Stimulated activated CD8-positive, alpha-beta memory T cell treated with anti-CD3 and anti-CD28 coated beads, Interleukin-7, amount 100 ng/mL, for 1 hour (primary cell): ENCODE data around the gene SMIM34.
"Not testable (repeated sequence)": the region's sequence is repeated elsewhere in the genome, so short reads cannot be mapped to it uniquely, and the experiment has no call there.

Experiments used
- DNase-seq, 2 donors: peaks; one replicate each; pipeline ENCODE4 v3.0.0-alpha.2; 2020; ENCODE audit warnings: low read depth in 2 of 2

SMIM34 gene, protein sequence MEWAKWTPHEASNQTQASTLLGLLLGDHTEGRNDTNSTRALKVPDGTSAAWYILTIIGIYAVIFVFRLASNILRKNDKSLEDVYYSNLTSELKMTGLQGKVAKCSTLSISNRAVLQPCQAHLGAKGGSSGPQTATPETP

DNA sequence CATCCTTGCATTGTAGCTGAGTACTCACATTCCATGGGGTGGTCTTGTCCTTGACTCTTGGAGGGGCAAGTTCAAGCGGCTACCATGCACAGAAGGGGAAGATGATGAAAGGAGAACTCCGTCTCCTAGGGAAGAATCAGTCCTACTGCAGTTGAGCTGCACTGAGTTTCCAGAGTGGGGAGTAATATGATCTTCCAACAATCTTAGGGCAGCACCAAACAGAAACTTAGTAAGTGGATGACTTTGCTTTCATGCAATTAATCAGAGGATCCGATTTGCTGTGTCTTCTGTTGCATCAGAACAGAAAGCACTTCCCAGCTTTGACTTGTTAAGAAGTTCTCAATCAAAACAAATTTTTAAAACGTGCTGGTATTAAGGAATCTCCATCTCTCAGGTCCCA lies at the start of gene SMIM34:
Gene SMIM34 (minus strand): TSS at position 147 of the 400 bp plus-strand sequence. CDS start 112 bp downstream, at position 35.
- not testable (repeated sequence) for DNase-seq

DNA sequence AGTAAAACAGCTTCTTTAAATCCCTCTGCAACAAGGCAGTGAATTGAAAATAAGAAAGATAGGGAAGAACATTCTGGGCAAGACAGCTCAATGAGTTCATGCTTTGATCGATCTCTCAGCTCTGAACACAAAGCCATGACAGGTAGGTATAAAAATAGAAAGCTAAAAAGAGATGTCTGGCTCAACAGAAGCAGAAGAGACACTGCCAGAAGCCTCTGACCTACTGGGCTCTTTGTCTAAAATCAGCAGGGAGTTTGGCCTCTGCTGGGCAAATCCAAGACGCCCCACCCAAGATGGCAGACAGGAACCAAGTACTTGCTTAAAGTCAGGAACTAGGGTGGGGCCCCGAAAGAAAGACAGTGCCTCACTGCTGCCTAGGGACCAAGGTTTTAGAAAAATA lies 43.6 kb upstream of the SMIM34 start:
- DNase-seq, result not testable (repeated sequence)

DNA sequence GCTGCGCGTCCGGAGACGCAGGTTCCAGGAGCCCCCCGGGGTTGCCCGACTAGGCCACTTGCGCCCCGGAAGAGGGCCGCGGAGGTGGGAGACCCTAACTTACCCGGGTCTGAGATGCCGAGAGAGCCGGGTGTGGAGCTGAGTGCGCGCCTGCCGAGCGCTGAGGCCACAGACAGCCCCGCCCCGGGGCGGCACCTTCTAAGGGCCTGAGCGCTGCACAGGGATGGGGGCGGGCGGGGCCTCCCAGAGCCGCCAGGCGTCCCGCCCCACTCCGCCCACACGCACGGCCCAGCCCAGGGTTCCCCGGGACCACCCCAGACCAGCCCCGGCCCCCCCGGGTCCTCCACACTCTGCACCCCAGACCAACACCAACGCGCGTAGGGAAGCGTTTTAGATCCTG lies 35.7 kb upstream of the SMIM34 start:
- not testable (repeated sequence) for DNase-seq

DNA sequence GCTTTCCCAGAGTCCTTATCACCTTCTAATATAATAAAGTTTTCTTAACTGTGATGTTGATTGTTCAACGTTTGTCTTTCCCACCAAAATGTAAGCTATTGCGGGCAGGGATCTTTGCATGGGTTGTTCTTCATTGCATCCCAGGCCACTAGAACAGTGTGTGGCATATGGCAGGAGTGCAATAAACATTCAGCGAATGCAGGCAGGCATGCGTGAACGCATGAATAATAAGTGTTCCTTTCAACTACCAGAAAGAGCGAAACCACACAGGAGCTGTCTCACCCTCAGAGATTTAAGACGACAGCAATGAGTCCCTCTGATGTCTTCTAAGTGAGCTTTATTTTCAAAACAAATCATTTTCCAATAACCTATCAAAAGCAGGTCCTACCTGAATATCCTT lies 34.5 kb upstream of the SMIM34 start:
- DNase-seq, result not testable (repeated sequence)

DNA sequence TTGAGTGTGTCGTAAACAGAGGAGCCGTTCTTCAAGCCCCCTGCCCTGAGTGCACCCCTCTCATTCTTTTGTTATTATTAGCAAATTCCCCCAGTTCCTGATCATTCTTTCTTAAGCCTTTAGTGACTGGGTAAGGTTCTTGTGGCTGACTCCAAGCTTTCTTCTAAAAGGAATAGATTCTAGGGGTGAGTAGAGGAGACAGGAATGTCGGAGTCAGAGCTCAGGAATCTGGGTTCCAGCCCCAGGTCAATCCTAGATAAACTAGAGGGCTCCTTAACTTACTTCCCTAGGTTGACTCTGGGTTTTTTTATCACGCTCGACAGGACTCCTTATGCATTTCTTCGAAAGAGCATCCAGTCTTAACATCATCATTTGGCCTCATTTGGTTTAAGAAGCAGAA lies 32.4 kb upstream of the SMIM34 start:
- DNase-seq, result not testable (repeated sequence)

DNA sequence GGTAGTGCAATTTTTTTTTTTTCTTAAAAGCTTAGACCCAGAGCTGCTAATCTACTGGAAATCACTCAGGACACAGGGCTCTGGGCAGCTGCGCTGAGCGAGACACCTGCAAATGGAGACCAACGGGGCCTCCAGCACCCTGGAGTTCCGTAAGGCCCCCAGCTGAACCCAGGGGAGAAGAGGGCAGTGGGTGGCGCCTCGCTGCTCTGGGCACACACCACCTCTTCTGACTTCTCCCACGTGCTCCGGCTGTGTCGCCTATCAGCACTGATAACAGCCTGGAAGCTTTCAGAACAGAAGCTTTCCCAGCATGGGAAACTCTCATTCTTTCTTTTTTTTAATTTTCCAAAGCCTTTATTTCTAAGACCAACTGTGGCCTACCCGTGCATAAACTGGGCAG lies 31.9 kb upstream of the SMIM34 start:
- not testable (repeated sequence) for DNase-seq

DNA sequence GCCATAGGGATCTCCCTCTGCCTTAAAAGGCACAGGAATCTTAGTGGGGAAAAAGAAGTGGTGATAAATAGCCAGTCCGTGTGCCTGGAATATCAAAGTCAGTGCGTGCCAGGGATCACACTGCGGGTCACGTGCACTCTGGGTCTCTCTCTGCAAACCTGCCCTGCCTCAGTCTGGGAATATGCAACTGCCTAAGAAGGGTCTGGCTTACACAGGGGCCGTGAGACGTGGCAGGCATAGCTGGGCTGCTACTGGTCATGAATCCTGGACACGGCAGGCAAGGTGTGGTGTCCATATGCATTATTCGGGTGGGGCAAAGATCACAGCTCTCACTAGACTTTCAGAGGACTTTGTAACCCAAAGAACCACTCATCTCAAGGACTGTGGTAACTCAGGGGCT lies 23.3 kb upstream of the SMIM34 start:
- DNase-seq, result not testable (repeated sequence)

DNA sequence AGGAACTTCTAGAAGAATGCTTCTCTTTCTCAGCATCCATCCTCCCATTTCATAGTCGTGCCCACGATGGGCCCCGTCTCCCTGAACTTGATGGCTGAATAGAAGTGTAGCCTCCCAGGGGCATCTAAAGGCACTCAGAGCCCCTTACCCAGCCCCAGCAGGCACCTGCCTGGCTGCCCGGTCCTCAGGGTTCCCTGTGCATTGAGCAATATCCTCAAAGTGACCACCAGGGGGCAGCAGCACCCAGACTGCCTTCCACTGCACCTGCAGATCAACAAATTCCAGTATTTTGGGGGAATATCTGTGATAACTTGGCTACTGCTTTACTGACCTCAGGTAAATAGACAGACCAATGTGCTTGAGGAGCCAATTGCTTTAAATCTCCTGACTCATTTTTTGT lies 19.7 kb upstream of the SMIM34 start:
- DNase-seq, result not testable (repeated sequence)

DNA sequence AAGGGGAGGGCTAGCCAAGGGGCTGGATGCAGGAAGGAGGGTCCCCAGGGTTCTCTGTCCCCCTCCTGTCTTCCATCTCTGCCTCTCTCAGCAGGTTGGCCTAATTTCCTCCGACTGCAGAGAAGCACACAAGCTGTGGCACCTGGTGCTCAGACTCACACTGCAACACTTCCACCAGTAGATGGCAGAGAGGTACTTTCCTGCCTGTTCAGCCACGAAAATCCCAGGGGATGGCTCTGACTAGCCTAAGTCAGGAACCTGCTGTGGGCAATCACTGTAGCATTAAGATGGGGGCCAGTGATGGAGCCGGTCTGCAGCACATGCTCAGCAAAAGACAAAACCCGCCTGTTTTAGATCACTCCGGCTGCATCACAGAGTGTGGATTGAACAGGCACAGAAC lies 6.0 kb upstream of the SMIM34 start:
- DNase-seq, result not testable (repeated sequence)

DNA sequence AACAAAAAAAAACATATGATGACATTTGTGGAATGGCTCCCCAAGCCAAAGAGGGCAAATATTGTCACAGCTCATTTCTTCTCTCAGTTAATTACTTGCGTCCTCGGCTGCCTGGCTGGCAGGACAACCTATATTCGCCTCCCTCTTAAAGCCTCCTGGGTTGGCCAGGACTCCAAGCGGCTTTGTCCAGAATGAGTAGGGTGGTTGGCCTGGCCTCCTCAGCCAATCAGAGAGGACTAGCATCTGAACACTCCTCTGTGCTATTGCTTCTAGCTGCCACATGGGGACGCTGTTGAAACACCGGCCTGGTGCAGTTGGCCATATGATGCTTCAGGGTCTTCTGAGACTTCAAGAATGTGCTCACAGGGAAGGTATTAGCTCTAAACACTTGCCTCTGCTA lies 4.7 kb upstream of the SMIM34 start:
- not testable (repeated sequence) for DNase-seq

DNA sequence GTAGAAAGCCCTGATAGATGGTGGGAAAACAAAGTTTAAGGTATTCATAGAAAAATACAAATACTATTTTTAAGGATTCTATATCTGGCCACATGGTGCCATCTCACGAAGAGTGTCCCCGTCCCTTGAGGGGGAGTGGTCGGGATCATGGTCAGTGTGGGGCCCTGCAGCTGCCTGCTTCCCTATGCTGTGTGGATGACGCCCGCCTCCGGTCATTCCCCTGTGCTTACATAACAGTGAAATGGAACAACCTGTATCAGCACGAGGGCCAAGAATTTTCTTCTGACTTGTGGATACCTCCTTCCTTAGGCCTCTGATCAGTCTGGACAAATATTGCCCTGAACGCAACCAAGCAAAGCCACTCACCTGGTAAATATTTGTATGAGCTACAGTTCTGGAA lies 3.6 kb upstream of the SMIM34 start:
- not testable (repeated sequence) for DNase-seq

DNA sequence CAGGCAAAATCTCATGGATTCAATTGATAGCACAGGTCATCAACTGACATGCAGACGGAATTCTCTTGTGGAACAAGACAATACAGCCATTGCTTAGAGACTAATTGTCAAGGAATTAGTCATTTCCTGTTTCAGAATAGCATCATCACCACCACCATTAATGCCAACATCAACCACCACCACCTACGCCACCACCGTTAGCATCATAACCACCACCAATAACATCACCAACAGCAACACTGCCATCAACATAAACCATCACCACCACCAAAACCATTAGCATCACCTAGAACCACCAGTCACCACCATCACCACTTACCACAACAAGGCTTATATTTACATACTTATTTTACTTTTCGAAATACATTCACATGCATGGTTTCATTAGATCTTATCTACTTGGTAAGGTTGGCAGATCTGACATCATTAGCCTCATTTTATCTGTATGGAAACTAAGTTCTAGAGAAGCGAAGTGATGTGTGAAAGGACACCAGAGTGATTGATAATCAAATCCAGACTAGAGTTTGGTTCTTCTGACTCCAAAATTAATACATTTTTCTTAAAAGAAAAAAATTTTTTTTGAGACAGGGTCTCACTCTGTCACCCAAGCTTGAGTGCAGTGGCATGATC lies 6.2 kb downstream of the SMIM34 start:
- DNase-seq, result not testable (repeated sequence)

DNA sequence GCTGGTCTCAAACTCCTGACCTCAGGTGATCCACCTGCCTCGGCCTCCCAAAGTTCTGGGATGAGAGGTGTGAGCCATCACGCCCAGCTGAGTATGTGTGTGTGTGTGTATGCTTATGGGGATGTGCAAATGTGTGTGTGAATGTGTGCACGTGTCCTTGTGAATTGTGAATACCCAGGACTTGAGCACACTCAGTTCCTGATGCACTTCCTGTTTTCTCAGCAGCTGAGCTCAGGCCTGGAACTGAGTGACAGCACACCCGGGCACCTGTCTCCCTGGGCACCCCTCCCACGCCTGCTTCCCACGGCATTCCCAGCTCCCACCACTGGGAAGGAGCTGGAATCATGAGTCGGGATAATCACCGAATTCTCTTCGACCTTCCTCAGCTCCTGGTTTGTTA lies 16.5 kb downstream of the SMIM34 start:
- DNase-seq, result not testable (repeated sequence)

DNA sequence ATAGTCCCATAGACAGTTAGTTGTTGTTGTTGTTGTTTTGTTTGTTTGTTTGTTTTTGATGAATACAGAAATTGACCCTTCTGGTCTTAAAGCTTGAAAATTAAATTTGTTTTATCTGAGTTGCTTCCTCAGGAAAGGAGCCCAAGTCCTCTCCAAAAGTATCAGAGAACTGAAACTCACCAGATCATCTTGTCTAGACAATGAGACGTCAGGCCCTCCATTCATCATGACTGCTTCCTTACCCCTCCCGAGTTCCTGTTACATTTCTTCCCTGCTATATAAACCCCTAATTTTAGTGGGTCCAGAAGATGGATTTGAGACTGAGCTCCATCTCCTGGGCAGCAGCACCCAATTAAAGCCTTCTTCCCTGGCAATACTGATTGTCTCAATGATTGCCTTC lies 17.1 kb downstream of the SMIM34 start:
- DNase-seq, result not testable (repeated sequence)

DNA sequence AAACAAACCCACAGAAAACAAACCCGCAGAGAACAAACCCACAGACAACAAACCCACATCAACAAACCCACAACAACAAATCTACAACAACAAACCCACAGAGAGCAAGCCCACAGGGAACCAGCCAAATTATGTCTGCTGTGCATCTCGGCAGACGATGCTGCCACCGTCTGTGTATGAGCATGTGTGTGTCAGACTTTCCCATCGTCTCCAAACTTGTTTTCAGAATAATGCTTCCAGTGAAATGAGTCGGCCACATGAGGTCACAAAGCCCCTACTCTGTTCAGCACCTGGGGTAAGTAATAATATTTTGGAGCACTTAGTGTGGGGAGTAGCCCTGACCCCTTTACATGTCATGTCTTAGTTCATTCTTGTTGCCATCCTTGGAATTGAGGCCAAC lies 17.6 kb downstream of the SMIM34 start:
- DNase-seq, result not testable (repeated sequence)

DNA sequence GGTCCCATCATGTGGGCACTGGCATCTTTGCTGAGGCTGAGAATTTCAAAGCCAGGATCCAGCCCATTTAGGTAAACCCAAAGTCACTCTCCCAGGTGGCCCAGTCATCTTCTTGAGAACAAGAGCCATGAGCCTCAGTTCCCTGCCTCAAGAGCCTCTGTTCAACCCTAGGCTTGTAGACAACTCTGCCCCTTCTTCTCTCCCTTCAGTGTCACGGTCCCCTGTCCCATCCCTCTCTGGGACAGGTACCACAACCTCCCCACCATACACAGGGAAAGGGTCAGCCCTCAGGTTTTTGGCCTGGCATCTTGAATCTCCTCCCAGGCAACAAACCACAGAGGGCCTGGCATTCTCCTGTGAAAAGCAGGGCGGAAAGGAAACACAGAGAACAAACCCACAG lies 18.1 kb downstream of the SMIM34 start:
- DNase-seq, result not testable (repeated sequence)

DNA sequence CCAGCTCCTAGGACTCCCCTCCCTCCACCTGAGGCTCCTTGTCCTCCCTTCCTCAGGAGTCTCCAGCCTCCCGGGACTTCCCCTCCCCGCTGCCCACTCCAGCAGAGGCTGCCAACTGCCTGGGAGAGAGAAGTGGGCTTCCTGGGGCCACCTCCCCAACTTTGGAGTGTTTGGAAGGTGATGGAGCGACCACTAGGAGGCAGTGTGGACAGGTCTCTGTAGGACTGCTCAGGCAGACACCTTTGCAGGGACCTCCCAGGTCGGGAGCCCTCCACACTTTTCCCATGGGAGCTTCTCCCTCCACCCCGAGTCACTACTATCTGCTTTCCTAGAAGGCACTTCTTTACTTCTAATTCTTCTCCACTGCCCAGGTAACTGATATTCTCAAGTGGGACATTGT lies 19.0 kb downstream of the SMIM34 start:
- not testable (repeated sequence) for DNase-seq

DNA sequence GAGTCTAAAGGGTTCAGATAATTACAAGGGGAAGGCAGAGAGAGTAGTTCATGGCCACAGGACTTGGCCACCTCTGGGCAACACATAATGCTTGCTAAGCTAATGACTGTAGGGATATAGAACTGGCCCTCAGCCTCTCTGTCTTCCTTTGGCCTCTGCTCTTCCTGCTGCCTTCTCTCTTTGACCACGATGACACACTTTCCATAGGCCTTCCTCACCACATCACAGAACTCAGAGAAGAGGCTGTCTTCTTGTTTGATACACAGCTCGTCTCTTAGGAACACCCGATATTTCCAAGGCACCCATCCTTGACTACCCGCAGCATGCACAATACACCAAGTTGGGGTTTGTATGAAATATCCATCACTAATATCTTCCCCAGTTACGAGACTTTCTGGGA lies 23.2 kb downstream of the SMIM34 start:
- not testable (repeated sequence) for DNase-seq

DNA sequence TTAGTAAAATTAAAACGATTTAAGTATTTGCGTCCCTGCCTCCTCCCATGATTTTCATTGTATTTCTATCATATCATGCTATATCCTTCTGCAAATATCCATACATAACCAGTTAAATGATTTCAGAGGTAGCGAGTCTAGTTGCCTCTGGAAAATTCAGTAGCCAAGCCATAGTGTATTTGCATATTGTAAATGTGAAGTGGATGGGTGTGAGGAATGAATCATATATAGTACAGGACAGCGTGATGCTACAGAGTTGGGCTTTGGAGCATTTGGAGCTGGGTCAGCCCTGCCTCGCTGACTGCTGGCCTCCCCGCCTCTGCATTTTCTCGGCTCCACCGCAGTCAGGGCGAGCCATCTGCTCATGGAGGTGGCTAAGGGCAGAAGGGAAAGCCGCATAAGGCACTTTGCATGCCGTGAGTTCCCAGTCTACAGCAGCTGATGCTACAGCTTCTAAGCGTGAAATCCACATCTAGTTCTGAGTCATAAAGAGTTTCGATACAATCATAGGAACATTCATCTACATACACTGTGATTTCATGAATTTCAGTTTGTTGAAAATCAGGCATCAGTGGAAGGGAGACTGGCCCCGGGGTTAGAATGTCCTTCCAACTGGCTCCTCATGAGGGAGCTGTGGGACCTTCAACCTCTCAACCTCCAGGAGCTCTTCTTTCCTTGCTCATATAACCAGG lies 39.9 kb downstream of the SMIM34 start:
- DNase-seq, result not testable (repeated sequence)

DNA sequence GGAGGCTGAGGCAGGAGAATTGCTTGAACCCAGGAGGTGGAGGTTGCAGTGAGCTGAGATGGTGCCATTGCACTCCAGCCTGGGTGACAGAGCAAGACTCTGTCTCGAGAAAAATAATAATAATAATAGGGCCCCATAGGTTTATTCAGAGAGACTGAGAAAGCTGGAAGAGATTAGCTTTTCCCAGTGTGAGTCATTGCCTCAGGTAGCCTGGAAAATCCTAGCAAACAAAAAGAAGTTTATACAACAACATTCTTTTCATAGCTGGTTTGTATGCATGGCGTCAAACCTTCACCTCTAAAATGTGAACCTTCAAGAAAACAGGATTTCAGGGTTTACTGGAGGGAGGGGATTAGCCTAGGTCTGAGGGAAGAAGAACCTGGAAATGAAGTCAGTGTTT lies 40.6 kb downstream of the SMIM34 start:
- not testable (repeated sequence) for DNase-seq

DNA sequence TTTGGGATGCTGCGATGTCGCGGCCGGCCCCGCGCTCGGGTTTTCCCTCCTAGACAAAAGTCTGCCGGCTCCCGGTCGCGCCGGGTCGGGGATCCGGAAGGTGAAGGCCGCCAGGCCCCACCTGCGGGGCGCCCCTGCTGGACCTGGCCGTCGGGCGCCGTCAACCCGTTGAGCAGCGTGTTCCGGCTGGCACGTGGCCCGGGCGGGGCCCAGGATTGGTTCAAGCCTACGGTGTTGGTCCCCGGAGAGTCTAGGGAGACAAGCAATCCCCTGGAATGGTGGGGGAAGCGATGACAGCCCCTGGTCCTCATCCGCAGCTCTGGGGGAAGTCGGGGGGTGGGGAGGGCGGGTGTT lies 48.2 kb downstream of the SMIM34 start:
- DNase-seq, result not testable (repeated sequence)

DNA sequence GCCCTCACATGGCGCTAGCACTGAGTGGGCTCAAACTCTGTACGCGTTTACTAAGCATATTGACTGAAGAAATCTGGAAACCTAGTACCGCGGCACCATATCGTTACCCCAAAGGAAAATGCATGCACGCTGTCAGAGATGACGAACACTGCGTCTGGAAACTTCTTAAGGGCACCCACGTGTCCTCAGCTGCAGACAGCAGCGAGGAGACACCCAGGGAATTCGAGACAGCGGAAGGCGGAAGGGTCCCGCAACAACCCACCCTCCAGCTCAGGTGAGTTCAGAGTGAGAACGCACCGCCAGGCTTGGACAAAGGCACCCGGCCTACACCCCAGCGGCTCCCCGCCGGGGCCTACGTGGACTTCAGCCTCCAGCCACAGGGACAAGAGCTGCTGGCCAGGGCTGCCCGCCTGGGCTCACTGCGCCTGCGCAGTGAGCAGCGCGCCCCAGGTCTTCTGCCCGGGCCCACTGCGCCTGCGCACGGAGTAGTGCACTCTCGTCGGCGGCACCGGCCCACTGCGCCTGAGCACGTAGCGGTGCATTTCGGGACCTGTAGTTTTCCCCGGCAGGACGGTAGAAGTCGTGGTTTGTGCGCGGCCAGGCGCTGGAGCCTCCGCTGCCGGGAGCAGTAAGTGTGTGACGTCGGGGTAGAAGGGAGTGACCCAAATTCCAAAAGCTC lies 48.7 kb downstream of the SMIM34 start, which contains the start of gene SMIM11:
Gene SMIM11 (plus strand): TSS at position 568 of the 679 bp plus-strand sequence. CDS start 3,998 bp downstream, outside the sequence.
- DNase-seq, result not testable (repeated sequence)
